SIG-M5 treated with dmso at 0.1 percent for 504 hours (cell line): Measurements from ENCODE around the gene ABCB11.

ENCODE experiments used
- DNase-seq: peaks from one replicate; lab custom pipeline; 2025; ENCODE audit not compliant: unreplicated experiment; lab: John Stamatoyannopoulos, UW

ABCB11 gene

GRCh38 chr2:169010633-169011460, 20.3 kb downstream of the ABCB11 start:
- DNase-seq, result no peak

- DNase-seq, result no peak
Observed at GRCh38 chr2:169009865-169010579, 21.1 kb downstream of the ABCB11 start.

GRCh38 chr2:169007941-169008340, 23.2 kb downstream of the ABCB11 start:
- DNase-seq, result no peak

- DNase-seq, result no peak
Observed at GRCh38 chr2:169007356-169007755, 23.8 kb downstream of the ABCB11 start.

DNA sequence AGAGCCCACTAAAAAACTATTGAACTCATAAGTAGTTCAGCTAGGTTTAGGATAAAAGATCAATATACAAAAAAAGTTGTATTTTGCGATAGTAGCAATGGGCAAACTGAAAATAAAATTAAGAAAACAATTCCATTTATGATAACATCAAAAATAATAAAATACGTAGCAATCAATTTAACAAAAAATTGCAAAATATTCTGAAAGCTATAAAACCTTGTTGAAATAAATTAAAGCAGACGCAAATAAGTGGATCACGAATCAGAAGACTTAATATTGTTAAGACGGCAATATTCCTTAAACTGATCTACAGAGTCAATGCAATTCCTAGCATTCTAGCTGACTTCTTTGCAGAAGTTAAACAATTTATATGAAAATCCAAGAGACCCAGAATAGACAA, 24.5 kb downstream of the ABCB11 start:
- DNase-seq, result no peak

DNA sequence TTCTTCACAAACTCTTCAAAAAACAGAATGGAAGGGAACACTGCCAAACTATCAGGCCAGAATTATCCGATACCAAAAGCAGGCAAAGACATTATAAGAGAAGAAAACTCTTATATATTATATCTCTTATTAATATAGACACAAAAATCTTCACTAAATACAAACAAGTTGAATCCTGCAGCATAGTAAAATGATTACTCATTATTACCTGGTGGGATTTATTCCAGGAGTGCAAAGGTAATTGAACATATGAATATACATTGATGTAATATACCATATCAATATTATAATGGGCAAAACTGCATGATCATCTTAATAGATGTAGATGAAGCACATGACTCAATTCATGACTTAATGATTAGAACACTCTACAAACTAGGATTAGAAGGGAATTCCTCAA, 25.1 kb downstream of the ABCB11 start:
- DNase-seq, result no peak

DNA sequence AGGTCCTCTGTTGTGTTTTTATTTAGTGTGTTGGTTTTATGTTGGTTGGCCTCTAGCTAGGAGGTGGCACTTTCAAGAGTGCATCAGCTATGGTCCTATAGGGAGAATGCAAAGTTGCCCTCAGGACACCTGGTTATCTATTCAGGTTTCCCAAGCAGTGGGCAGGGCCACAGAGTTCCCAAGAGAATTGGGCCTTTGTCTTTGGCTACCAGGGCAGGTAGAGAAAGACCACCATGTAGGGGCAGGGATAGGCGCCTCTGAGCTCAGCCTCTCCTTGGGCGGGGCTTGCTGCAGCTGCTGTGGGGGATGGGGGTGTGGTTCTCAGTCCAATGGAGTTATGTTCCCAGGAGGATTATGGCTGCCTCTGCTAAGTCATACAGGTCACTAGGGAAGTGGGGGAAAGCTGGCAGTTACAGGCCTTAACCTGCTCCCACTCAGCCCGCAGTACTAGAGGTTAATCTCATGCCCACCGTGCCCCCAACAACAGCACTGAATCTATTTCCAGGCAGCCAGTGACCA, 26.0 kb downstream of the ABCB11 start:
- DNase-seq, result no peak

DNA sequence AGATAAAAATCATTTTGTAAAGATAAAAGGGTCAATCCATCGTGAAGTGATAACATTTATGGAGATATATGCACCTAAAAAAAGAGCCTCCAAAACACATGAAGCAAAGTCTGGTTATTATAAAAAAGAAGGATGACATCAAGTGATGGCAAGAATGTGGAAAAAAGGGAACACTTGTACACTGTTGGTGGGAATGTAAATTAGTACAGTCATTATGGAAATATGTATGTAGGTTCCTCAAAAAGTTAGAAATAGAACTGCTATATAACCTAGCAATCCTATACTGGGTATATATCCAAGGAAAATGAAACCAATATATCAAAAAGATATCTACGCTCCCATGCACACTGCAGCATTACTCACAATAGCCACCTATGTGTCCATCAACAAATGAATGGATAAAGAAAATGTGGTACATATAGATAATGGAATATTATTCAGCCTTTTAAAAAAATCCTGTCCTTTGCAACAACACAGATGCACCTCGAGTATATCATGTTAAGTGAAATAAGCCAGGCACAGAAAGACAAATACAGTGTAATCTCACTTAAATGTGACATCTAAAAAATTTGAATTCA, 28.9 kb downstream of the ABCB11 start:
- no peak for DNase-seq

DNA sequence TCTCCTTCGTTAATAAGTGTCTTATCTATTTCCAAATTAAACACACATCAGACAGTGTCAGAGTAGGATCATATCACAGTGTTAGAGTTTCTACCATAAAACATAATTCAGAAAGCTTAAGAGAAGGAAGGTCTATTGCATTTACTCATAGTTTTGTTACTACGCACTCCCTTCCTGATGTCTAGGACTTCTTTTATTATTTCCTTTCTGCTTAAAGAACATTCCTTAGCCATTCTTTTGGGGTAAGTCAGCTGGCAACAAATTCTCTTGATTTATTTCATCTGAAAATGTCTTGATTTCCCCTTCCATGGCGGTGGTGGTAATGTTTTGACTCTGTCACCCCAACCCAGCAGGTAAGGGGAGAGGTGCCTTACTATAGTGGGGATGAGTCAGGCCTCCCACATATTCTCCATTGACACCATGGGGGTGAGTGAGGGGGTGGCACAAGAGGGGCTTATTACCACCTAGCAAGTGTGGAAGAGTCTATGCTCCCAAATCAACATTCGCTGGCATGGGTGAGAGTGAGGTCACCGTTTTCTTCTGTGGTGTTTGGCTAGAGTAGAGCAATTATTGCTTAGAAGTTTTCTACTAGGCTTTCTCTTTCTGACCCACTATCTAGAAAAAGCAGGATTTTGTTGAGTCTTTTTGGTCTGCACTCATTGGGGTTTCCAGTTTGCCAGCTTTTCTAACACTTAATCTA, 29.9 kb downstream of the ABCB11 start:
- DNase-seq, result no peak

DNA sequence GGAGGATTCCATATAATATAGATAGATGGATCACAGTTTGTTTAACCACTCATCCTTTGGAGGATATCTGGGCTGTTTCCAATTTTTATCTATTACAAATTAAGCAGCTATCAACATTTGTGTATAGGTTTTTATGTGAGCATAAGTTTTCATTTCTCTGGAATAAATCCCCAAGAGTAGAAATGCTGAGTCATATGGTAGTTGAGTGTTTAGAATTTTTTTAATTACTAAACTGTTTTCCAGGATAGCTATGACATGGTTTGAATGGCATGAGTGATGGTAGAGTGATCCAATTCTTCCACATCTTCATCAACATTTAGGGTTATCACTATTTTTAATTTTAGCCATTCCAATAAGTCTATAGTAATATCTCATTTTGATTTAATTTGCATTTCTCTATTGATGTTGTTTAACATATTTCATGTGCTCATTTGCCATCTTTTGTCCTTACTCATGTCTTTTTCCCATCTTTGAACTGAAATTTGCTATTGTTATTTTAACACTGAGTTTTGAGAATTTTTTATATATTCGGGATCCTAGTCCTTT, 31.4 kb downstream of the ABCB11 start:
- DNase-seq, result no peak

- no peak for DNase-seq
Observed at GRCh38 chr2:168998609-168999211, 32.4 kb downstream of the ABCB11 start.

GRCh38 chr2:168997794-168998193, 33.3 kb downstream of the ABCB11 start:
- DNase-seq, result no peak

DNA sequence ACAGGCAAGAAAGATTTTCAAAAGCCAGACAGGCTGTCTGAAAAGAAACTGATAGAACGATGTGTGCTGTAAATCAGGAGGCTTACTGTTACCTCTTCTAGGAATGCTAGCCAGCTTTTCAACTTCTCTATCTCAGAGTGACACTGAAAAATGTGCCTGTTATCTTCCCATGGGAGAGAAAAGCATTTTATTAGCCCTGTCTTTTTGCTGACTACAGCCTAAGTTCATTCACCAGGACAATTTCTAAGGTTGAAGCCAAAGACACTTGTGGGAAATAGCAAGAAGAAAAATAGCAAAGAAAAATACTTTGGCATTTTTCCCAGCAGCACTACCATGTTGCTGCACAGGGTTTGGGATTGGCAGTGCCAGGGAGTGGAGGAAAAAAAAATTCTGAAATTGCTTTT, 34.0 kb downstream of the ABCB11 start:
- DNase-seq, result no peak

DNA sequence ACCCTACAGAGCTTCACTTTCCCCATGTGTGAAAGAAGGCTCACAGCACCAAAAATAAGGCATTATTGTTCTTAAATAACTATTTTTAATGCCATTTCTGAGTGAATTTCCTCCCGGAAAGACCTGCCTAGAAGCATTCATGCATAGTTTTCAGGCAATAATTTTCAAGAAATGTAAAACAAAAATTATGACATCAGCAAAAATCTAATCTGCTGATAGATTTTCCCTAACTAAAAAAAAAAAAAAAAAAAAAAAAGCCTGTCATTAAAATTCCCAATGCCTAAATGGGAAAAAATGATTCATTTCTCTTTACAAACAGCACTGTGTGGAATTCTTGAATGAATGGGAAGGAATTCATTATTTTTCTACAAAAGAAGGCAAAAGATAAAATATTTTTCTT, 35.4 kb downstream of the ABCB11 start:
- DNase-seq, result no peak

GRCh38 chr2:168993538-168993937, 37.6 kb downstream of the ABCB11 start:
- no peak for DNase-seq

GRCh38 chr2:168992591-168993349, 38.4 kb downstream of the ABCB11 start:
- peak; percentile 59 for DNase-seq

GRCh38 chr2:168992026-168992425, 39.1 kb downstream of the ABCB11 start:
- no peak for DNase-seq

GRCh38 chr2:168988755-168989154, 42.4 kb downstream of the ABCB11 start:
- no peak for DNase-seq

GRCh38 chr2:168986398-168986943, 44.7 kb downstream of the ABCB11 start:
- no peak for DNase-seq

DNA sequence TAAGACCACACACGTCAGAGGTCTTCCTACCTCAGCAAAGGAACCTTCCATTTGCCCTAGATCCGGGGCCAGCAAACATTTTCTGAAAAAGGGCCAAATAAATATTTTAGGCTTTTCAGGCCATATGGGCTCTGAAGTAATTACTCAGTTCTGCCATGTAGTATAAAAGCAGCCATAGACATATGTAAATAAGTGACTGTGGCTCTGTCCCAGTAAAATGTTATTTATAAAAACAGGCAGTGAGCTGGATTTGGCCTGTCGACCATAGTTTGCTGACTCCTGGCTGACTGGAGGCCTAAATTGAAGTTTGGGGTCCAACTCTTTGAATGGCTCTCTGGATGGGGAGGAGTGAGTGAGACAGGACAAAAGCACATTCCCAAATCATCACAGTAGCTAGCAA, 49.5 kb downstream of the ABCB11 start:
- DNase-seq, result no peak
